ENCODE data around the gene PMM1. TPM values are rescaled to one million over a fixed set of nuclear protein-coding genes. Genes with fewer than 3 reads are reported as not detected.

Gene PMM1
- polyA plus RNA-seq, 2 of the 4 experiments (the other 2 are of a cell fraction) = 23.5 to 28.7 TPM

DNA sequence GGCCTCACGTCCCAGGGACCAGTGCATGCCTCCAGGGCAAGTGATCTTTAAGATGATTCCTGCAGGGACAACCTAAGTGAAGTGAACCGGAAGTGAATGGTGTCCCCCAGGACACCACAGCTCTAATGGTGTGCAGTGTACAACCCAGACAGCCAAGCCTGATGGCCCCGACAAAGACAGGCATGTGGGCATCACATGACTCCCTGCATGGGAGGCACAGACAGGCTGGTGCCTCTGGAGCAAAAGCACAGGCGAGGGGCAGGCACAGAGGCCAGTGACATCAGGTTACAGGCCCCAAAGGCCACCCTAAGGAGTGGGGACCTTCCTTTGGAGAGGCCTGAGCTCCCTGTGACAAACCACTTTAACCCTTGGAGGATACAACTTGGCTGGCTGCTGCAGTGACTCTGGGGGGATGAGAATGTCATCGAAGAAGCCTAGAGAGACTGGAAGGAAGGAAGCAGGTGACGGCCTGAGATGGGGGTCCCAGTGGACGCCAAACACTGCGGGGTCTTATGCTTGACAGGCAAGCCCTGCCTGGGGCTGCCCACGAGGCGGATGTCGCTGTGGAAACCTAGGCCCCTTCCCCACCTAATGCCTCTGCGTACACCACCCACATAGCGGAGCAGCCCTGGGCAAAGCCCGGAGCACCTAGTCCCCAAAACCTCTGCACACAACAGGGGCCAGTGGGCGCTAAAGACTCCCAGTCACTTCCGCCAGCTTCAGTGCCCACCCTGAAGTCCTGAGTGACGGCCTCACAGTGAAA, 57.7 kb downstream of the PMM1 start:
- FAIRE-seq = no peak
- ChIA-PET CTCF (interaction anchor here (0.6 to 2.8 kb wide), 8 partner anchors 10 to 130 kb away, joined by 3 to 18 read pairs (median 6); partner anchors contain the start of gene POLR3H), POLR2A (no interaction called here)
- TF ChIP-seq ZFP36 (IDR thresholded peaks at IDR 0.05; ENCODE audit: borderline replicate concordance, partially characterized antibody) = no peak
- TF ChIP-seq, protein P1, sequence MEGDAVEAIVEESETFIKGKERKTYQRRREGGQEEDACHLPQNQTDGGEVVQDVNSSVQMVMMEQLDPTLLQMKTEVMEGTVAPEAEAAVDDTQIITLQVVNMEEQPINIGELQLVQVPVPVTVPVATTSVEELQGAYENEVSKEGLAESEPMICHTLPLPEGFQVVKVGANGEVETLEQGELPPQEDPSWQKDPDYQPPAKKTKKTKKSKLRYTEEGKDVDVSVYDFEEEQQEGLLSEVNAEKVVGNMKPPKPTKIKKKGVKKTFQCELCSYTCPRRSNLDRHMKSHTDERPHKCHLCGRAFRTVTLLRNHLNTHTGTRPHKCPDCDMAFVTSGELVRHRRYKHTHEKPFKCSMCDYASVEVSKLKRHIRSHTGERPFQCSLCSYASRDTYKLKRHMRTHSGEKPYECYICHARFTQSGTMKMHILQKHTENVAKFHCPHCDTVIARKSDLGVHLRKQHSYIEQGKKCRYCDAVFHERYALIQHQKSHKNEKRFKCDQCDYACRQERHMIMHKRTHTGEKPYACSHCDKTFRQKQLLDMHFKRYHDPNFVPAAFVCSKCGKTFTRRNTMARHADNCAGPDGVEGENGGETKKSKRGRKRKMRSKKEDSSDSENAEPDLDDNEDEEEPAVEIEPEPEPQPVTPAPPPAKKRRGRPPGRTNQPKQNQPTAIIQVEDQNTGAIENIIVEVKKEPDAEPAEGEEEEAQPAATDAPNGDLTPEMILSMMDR (IDR thresholded peaks at IDR 0.05) = no peak
- TF ChIP-seq CBX2 (IDR thresholded peaks at IDR 0.05; ENCODE audit: borderline replicate concordance, low read depth) = no peak
- no peak for TF ChIP-seq PHF8 (IDR thresholded peaks at IDR 0.05; ENCODE audit: borderline replicate concordance, low read depth)
- no peak for TF ChIP-seq FOXS1 (CRISPR knock-in tag; IDR thresholded peaks at IDR 0.05)
- TF ChIP-seq, protein P2, sequence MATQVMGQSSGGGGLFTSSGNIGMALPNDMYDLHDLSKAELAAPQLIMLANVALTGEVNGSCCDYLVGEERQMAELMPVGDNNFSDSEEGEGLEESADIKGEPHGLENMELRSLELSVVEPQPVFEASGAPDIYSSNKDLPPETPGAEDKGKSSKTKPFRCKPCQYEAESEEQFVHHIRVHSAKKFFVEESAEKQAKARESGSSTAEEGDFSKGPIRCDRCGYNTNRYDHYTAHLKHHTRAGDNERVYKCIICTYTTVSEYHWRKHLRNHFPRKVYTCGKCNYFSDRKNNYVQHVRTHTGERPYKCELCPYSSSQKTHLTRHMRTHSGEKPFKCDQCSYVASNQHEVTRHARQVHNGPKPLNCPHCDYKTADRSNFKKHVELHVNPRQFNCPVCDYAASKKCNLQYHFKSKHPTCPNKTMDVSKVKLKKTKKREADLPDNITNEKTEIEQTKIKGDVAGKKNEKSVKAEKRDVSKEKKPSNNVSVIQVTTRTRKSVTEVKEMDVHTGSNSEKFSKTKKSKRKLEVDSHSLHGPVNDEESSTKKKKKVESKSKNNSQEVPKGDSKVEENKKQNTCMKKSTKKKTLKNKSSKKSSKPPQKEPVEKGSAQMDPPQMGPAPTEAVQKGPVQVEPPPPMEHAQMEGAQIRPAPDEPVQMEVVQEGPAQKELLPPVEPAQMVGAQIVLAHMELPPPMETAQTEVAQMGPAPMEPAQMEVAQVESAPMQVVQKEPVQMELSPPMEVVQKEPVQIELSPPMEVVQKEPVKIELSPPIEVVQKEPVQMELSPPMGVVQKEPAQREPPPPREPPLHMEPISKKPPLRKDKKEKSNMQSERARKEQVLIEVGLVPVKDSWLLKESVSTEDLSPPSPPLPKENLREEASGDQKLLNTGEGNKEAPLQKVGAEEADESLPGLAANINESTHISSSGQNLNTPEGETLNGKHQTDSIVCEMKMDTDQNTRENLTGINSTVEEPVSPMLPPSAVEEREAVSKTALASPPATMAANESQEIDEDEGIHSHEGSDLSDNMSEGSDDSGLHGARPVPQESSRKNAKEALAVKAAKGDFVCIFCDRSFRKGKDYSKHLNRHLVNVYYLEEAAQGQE (IDR thresholded peaks at IDR 0.05) = no peak
- no peak for TF ChIP-seq EP300 (IDR thresholded peaks at IDR 0.05)
- TF ChIP-seq EHF (CRISPR knock-in tag; IDR thresholded peaks at IDR 0.05) = no peak
- TF ChIP-seq, protein P3, sequence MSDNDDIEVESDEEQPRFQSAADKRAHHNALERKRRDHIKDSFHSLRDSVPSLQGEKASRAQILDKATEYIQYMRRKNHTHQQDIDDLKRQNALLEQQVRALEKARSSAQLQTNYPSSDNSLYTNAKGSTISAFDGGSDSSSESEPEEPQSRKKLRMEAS (IDR thresholded peaks at IDR 0.05) = no peak
- TF ChIP-seq NFE2L2 (conservative IDR thresholded peaks at IDR 0.05; ENCODE audit: low read length) = no peak
- TF ChIP-seq MAZ (IDR thresholded peaks at IDR 0.05; ENCODE audit: borderline replicate concordance, low read depth, low read length) = no peak
- TF ChIP-seq CEBPB (IDR thresholded peaks at IDR 0.05) = no peak
- no peak for TF ChIP-seq CBX8 (IDR thresholded peaks at IDR 0.05)
- no peak for TF ChIP-seq FOSL2 (IDR thresholded peaks at IDR 0.05)
- TF ChIP-seq FOSL2 (CRISPR knock-in tag; IDR thresholded peaks at IDR 0.05) = no peak
- TF ChIP-seq ZSCAN20 (CRISPR knock-in tag; IDR thresholded peaks at IDR 0.05) = no peak
- no peak for TF ChIP-seq RNF2 (IDR thresholded peaks at IDR 0.05; ENCODE audit: borderline replicate concordance, low read depth)
- TF ChIP-seq TFCP2L1 (CRISPR knock-in tag; IDR thresholded peaks at IDR 0.05) = no peak
- no peak for TF ChIP-seq HOXB13 (CRISPR knock-in tag; IDR thresholded peaks at IDR 0.05; ENCODE audit: low read depth)
- TF ChIP-seq RFX5 (IDR thresholded peaks at IDR 0.05) = no peak
- TF ChIP-seq, protein P4, sequence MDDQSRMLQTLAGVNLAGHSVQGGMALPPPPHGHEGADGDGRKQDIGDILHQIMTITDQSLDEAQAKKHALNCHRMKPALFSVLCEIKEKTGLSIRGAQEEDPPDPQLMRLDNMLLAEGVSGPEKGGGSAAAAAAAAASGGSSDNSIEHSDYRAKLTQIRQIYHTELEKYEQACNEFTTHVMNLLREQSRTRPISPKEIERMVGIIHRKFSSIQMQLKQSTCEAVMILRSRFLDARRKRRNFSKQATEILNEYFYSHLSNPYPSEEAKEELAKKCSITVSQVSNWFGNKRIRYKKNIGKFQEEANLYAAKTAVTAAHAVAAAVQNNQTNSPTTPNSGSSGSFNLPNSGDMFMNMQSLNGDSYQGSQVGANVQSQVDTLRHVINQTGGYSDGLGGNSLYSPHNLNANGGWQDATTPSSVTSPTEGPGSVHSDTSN (IDR thresholded peaks at IDR 0.05) = no peak
- no peak for DNase-seq (ENCODE audit: low read depth in 1 of 2, low spot score in 1 of 2)
- 93% methylated on average over 11 of the region's 17 CpGs for WGBS (ENCODE audit: missing lambda C conversion rate)
- Histone ChIP-seq H3K9me3 (no peaks in the 10 kb centered on the region), H3K27ac (no peak overlapping the region), H3K4me1 (no peaks in the 10 kb centered on the region), H3K4me3 (no peak overlapping the region), H3K4me2 (no peak overlapping the region)
- ATAC-seq = no peak
